ENCODE measurements around the gene ANP32B.

Gene ANP32B

DNA sequence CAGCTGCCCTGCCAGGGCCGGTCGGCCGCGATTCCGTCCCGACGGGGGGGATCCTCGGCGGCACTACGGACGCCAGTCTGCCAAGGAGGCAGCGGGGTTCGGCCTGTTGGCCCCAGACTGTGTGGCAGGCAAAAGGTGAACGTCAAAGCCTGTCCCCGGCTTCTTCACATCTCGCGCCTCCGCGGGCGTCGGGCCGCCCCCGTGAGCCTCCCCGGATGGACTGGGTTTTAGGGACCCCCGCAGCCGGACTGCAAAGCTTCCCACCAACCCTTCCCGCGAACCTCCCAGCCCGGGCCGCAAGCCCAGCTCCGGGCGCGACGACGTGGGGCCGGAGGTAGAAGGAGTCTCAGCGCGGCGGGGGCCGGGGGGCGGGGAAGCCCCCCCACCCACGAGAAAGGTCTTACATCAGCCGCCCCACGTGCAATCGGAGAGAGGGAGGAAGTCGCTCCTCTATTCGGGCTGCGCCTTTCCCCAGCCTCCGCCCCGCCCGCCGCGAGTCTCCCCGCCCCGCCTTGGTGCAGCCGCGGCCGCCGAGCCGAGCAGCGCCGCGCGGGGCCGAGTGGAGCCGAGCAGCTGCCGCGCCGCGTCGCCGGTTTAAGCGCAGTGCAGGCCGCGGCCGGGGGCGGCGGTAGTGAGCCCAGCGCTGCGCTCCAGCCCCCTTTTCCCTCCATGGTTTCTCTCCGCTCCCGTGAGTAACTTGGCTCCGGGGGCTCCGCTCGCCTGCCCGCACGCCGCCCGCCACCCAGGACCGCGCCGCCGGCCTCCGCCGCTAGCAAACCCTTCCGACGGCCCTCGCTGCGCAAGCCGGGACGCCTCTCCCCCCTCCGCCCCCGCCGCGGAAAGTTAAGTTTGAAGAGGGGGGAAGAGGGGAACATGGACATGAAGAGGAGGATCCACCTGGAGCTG is at the start of gene ANP32B:
Gene ANP32B (plus strand): TSS at position 659 of the 906 bp plus-strand sequence. CDS start 215 bp downstream, at position 874.
- H3K4me3 ChIP-seq (ENCODE audit: low read depth, low read length): peak within 1 kb of the TSS; percentile 95
- H3K36me3 ChIP-seq (ENCODE audit: insufficient read depth, low read length): no peaks in the 10 kb centered on the region
- no peaks in the 10 kb centered on the region for H3K27me3 ChIP-seq (ENCODE audit: insufficient read depth, low read length)
- H3K27ac ChIP-seq (ENCODE audit: low read depth, low read length): peak within 1 kb of the TSS; percentile 99
- peaks cover 34% of the 10 kb centered on the region for H3K4me1 ChIP-seq (ENCODE audit: control insufficient read depth, insufficient read depth, low read length, unreplicated experiment)
- peak within 1 kb of the TSS; percentile 89 for H2AFZ ChIP-seq (ENCODE audit: low read length, unreplicated experiment)
- H3K79me2 ChIP-seq (ENCODE audit: control insufficient read depth, insufficient read depth, low read length, unreplicated experiment): peaks cover 50% of the 10 kb centered on the region

DNA sequence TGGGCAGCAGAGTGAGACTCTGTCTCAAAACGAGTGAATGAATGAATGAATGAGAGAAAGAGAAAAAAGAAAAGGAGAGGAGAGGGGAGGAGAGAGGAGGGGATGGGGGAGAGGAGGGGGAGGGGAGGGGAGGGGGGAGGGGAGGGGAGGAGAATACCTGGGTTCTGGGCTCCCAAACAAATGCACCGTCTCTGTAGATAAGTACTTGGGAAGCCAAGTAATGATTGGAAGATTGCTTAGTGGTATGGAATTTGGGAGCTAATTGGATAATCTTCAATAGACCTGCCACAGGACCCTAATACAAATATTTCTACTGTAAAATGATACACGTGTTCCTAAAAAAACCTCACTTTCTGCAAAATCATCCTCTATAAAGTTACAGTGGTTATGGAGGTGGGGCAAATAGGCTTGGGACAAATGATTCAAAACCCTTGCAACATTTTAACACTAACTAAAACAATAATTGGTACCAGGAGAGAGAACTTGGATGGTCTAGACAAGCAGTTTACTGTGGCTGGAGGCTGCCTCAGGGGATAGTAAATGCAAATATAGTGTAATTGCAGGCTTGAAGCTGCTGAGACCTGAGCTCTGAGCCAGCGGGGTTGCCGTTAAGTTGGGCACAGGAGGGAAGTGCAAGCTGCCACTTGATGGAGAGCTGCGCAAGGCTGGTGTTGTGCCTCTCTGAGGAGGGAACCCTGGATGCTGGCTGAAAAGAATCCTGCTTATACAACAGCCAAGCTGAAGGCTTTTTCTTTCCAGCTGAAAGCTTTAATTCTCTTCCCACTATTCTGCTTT is 48.6 kb upstream of the ANP32B start:
- peaks cover 28% of the 10 kb centered on the region for H3K27me3 ChIP-seq (ENCODE audit: insufficient read depth, low read length)
- no peaks in the 10 kb centered on the region for H3K36me3 ChIP-seq (ENCODE audit: insufficient read depth, low read length)
- H3K4me3 ChIP-seq (ENCODE audit: low read depth, low read length): no peak overlapping the region
- H2AFZ ChIP-seq (ENCODE audit: low read length, unreplicated experiment): no peak overlapping the region
- H3K79me2 ChIP-seq (ENCODE audit: control insufficient read depth, insufficient read depth, low read length, unreplicated experiment): no peaks in the 10 kb centered on the region
- H3K4me1 ChIP-seq (ENCODE audit: control insufficient read depth, insufficient read depth, low read length, unreplicated experiment): no peaks in the 10 kb centered on the region
- no peak overlapping the region for H3K27ac ChIP-seq (ENCODE audit: low read depth, low read length)

DNA sequence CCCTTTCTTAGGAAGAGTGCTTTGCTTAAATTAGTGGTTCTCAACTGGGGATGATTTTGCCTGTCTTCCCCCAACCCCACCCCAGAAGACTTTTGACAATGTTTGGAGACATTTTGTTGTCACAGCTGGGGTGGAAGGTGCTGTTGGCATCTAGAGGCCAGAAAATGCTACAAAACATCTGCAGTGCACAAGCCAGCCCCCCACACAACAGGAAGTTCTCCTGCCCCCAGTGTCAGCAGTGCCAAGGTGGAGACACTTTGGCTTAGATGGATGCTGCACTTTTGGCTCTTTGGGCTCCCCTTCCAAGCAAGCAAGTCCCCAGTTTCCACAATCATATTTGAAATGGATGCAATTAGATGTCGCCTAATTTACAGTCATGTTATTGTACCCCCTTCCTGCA is 47.9 kb upstream of the ANP32B start:
- peaks cover 32% of the 10 kb centered on the region for H3K27me3 ChIP-seq (ENCODE audit: insufficient read depth, low read length)
- no peak overlapping the region for H3K4me3 ChIP-seq (ENCODE audit: low read depth, low read length)
- no peaks in the 10 kb centered on the region for H3K36me3 ChIP-seq (ENCODE audit: insufficient read depth, low read length)
- H3K4me1 ChIP-seq (ENCODE audit: control insufficient read depth, insufficient read depth, low read length, unreplicated experiment): no peaks in the 10 kb centered on the region
- H3K27ac ChIP-seq (ENCODE audit: low read depth, low read length): no peak overlapping the region
- H3K79me2 ChIP-seq (ENCODE audit: control insufficient read depth, insufficient read depth, low read length, unreplicated experiment): no peaks in the 10 kb centered on the region
- no peak overlapping the region for H2AFZ ChIP-seq (ENCODE audit: low read length, unreplicated experiment)

DNA sequence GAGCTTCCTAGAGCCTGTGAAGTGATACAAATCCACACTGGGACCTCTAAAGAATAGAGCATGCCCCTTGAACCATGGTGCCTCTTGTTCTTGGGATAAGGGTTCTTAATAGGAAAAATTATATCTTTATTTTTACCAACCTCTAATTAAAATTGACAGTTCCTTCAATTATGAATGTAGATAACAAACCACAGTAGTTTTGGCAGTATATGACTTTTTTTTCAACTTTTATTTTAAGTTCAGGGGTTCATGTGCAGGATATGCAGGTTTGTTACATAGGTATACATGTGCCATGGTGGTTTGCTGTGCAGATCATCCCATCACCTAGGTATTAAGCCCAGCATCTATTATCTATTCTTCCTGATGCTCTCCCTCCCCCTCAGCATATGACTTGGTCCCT is 46.1 kb upstream of the ANP32B start:
- H2AFZ ChIP-seq (ENCODE audit: low read length, unreplicated experiment): no peak overlapping the region
- no peak overlapping the region for H3K4me3 ChIP-seq (ENCODE audit: low read depth, low read length)
- no peaks in the 10 kb centered on the region for H3K79me2 ChIP-seq (ENCODE audit: control insufficient read depth, insufficient read depth, low read length, unreplicated experiment)
- H3K27ac ChIP-seq (ENCODE audit: low read depth, low read length): no peak overlapping the region
- H3K27me3 ChIP-seq (ENCODE audit: insufficient read depth, low read length): peaks cover 41% of the 10 kb centered on the region
- H3K4me1 ChIP-seq (ENCODE audit: control insufficient read depth, insufficient read depth, low read length, unreplicated experiment): no peaks in the 10 kb centered on the region
- H3K36me3 ChIP-seq (ENCODE audit: insufficient read depth, low read length): no peaks in the 10 kb centered on the region

DNA sequence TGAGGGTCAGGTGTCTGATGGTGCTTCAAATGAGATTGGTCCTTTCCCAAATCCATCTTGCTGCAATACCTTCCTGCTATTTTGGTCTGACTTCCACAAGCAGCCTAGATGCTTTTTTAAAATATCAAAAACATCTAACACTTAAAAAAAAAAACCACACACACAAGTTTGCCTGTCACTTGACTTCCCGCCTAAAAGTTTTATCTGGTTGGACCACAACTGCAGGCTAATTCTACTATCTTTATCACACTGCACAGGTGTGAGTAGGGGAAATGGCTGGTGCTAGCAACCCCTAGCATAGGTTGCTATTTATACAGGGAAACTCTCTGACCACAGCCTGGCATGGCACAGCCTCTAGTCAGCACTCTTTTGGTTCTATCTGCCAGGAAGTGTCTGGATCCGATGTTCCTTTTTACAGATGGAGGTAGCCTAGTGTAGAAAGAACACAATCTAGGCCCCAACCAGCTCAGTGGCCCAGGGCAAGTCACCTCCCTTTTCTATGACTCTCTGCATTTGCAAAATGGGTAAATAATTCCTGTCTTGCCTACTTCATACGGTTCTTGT is 45.0 kb upstream of the ANP32B start, which contains the start of gene HEMGN:
Gene HEMGN (minus strand): TSS at position 92 of the 564 bp plus-strand sequence. CDS start 36 bp downstream, at position 56.
- no peak within 1 kb of the TSS for H3K27ac ChIP-seq (ENCODE audit: low read depth, low read length)
- H3K36me3 ChIP-seq (ENCODE audit: insufficient read depth, low read length): no peaks in the 10 kb centered on the region
- H3K4me1 ChIP-seq (ENCODE audit: control insufficient read depth, insufficient read depth, low read length, unreplicated experiment): no peaks in the 10 kb centered on the region
- H2AFZ ChIP-seq (ENCODE audit: low read length, unreplicated experiment): no peak within 1 kb of the TSS
- peaks cover 49% of the 10 kb centered on the region for H3K27me3 ChIP-seq (ENCODE audit: insufficient read depth, low read length)
- H3K4me3 ChIP-seq (ENCODE audit: low read depth, low read length): no peak within 1 kb of the TSS
- no peaks in the 10 kb centered on the region for H3K79me2 ChIP-seq (ENCODE audit: control insufficient read depth, insufficient read depth, low read length, unreplicated experiment)

DNA sequence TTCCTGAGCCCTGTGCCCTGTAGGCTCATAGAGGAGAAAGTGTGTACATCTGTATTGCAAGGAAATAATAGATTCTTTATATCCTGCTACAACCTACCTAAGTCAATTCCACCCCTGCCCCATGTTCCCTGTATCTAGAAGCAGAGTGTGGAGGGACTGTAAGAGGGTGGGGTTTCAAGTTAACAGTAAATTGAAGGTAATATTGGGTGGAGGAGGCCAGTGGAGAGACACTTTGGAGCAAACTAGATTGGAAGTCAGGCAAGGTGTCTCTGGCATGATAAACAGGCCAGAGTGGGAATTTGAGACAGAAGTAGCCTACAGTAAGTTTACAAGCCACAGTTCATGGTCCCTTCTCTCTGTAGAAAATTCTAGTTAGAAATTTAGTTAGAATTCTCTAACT is 42.9 kb upstream of the ANP32B start:
- Histone ChIP-seq H2AFZ (ENCODE audit: low read length, unreplicated experiment) (no peak overlapping the region), H3K79me2 (ENCODE audit: control insufficient read depth, insufficient read depth, low read length, unreplicated experiment) (no peaks in the 10 kb centered on the region), H3K4me1 (ENCODE audit: control insufficient read depth, insufficient read depth, low read length, unreplicated experiment) (no peaks in the 10 kb centered on the region), H3K36me3 (ENCODE audit: insufficient read depth, low read length) (no peaks in the 10 kb centered on the region; the same call in 1 of the 2 replicates), H3K27ac (ENCODE audit: low read depth, low read length) (no peak overlapping the region), H3K4me3 (ENCODE audit: low read depth, low read length) (no peak overlapping the region), H3K27me3 (ENCODE audit: insufficient read depth, low read length) (peaks cover 61% of the 10 kb centered on the region)

DNA sequence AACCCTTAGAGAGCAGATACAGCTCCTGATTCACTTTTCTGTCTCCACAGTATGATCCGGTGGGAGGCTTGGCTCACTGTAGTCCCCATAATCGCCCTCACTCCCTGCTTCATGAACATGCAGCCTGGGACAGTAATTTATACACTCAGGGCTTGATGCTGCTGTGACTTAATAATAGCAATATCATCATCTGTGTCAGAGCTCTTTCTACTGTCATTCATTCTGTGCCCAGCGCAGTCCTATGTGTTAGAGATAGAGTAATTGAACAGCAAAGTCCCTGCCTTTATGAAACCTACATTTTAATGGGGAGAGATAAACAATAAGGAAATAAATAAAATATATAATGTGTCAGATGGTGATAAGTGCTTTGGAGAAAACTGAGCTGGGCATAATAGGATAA is 42.4 kb upstream of the ANP32B start:
- Histone ChIP-seq H3K27ac (ENCODE audit: low read depth, low read length) (no peak overlapping the region), H2AFZ (ENCODE audit: low read length, unreplicated experiment) (no peak overlapping the region), H3K4me3 (ENCODE audit: low read depth, low read length) (no peak overlapping the region), H3K36me3 (ENCODE audit: insufficient read depth, low read length) (no peaks in the 10 kb centered on the region; the same call in 1 of the 2 replicates), H3K4me1 (ENCODE audit: control insufficient read depth, insufficient read depth, low read length, unreplicated experiment) (no peaks in the 10 kb centered on the region), H3K27me3 (ENCODE audit: insufficient read depth, low read length) (peaks cover 56% of the 10 kb centered on the region), H3K79me2 (ENCODE audit: control insufficient read depth, insufficient read depth, low read length, unreplicated experiment) (no peaks in the 10 kb centered on the region)

DNA sequence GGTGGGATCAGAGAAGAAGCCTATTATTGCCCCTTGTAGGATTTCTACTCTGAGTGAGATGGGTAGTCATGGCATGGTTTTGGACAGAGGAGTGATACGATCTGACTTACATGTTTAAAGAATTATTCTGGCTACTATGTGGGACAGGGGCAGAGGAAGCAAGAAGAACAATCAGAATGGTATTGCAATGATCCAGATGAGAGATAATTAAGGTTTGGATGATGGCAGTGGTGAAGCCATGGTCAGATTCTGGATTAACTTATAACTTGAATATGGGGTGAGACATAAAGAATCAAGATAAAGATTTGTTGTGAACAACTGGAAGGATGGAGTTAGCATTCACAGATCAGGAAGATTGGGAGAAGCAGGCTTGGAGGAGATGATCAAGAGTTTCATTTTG is 41.8 kb upstream of the ANP32B start:
- H3K27ac ChIP-seq (ENCODE audit: low read depth, low read length): no peak overlapping the region
- no peak overlapping the region for H2AFZ ChIP-seq (ENCODE audit: low read length, unreplicated experiment)
- H3K4me3 ChIP-seq (ENCODE audit: low read depth, low read length): no peak overlapping the region
- no peaks in the 10 kb centered on the region; the same call in 1 of the 2 replicates for H3K36me3 ChIP-seq (ENCODE audit: insufficient read depth, low read length)
- peaks cover 50% of the 10 kb centered on the region for H3K27me3 ChIP-seq (ENCODE audit: insufficient read depth, low read length)
- no peaks in the 10 kb centered on the region for H3K79me2 ChIP-seq (ENCODE audit: control insufficient read depth, insufficient read depth, low read length, unreplicated experiment)
- no peaks in the 10 kb centered on the region for H3K4me1 ChIP-seq (ENCODE audit: control insufficient read depth, insufficient read depth, low read length, unreplicated experiment)

DNA sequence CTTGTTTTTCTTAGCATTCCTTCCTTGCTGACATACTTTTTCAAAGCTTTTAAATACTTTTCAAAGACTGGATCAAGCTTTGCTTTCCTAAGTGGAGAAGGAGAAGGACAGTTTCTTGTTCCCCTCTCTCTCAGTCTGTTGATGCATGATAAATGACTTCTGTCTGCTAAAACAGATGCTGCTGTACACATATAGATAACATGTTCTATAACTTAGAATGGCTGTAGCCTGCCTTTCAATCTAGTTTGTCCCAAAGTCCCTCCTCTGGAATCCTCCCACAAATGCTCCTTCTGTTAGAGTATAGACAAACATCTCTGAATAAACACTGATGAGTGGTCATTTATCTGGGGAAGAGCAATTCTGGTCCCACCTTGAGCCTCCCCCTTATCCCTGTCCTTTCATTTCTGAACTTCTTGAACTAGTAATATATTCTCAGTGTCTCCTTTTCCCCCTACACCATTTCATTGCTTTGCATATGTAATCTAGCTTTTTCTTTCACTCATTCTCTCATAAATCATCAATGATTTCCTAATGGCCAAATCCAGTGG is 39.8 kb upstream of the ANP32B start:
- no peaks in the 10 kb centered on the region for H3K4me1 ChIP-seq (ENCODE audit: control insufficient read depth, insufficient read depth, low read length, unreplicated experiment)
- peaks cover 47% of the 10 kb centered on the region for H3K27me3 ChIP-seq (ENCODE audit: insufficient read depth, low read length)
- H2AFZ ChIP-seq (ENCODE audit: low read length, unreplicated experiment): no peak overlapping the region
- no peaks in the 10 kb centered on the region for H3K79me2 ChIP-seq (ENCODE audit: control insufficient read depth, insufficient read depth, low read length, unreplicated experiment)
- H3K36me3 ChIP-seq (ENCODE audit: insufficient read depth, low read length): no peaks in the 10 kb centered on the region; the same call in 1 of the 2 replicates
- no peak overlapping the region for H3K27ac ChIP-seq (ENCODE audit: low read depth, low read length)
- no peak overlapping the region for H3K4me3 ChIP-seq (ENCODE audit: low read depth, low read length)

DNA sequence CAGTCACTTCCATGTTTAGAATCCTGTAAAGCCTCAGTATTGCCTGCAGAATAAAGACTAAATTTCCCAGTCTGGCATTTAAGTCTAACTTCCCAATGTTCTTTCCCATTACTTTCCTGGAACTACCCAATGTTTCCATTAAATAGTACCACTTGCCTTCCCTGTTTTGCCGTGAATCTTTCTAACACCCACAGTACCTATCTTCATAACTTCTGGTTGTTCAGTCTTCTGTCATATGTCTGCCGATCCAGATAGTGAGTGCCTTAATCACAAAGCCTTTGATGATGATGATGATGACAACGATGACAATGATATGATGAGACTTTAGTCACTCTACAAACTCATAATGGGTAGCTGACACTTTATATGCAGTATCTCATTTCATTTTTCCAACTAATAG is 38.5 kb upstream of the ANP32B start:
- no peak overlapping the region for H2AFZ ChIP-seq (ENCODE audit: low read length, unreplicated experiment)
- no peaks in the 10 kb centered on the region for H3K79me2 ChIP-seq (ENCODE audit: control insufficient read depth, insufficient read depth, low read length, unreplicated experiment)
- no peak overlapping the region for H3K4me3 ChIP-seq (ENCODE audit: low read depth, low read length)
- no peaks in the 10 kb centered on the region; the same call in 1 of the 2 replicates for H3K36me3 ChIP-seq (ENCODE audit: insufficient read depth, low read length)
- H3K4me1 ChIP-seq (ENCODE audit: control insufficient read depth, insufficient read depth, low read length, unreplicated experiment): no peaks in the 10 kb centered on the region
- H3K27ac ChIP-seq (ENCODE audit: low read depth, low read length): no peak overlapping the region
- peaks cover 39% of the 10 kb centered on the region for H3K27me3 ChIP-seq (ENCODE audit: insufficient read depth, low read length)

Measured in ACC112 (cell line).